ENCODE measurements around the gene MNT. TPM values are rescaled to one million over a fixed set of nuclear protein-coding genes. Genes with fewer than 3 reads are reported as not detected.
"Not testable (repeated sequence)": the region's sequence is repeated elsewhere in the genome, so short reads cannot be mapped to it uniquely, and the experiment has no call there.

MNT gene, protein sequence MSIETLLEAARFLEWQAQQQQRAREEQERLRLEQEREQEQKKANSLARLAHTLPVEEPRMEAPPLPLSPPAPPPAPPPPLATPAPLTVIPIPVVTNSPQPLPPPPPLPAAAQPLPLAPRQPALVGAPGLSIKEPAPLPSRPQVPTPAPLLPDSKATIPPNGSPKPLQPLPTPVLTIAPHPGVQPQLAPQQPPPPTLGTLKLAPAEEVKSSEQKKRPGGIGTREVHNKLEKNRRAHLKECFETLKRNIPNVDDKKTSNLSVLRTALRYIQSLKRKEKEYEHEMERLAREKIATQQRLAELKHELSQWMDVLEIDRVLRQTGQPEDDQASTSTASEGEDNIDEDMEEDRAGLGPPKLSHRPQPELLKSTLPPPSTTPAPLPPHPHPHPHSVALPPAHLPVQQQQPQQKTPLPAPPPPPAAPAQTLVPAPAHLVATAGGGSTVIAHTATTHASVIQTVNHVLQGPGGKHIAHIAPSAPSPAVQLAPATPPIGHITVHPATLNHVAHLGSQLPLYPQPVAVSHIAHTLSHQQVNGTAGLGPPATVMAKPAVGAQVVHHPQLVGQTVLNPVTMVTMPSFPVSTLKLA
- 7.6 TPM for total RNA-seq

DNA sequence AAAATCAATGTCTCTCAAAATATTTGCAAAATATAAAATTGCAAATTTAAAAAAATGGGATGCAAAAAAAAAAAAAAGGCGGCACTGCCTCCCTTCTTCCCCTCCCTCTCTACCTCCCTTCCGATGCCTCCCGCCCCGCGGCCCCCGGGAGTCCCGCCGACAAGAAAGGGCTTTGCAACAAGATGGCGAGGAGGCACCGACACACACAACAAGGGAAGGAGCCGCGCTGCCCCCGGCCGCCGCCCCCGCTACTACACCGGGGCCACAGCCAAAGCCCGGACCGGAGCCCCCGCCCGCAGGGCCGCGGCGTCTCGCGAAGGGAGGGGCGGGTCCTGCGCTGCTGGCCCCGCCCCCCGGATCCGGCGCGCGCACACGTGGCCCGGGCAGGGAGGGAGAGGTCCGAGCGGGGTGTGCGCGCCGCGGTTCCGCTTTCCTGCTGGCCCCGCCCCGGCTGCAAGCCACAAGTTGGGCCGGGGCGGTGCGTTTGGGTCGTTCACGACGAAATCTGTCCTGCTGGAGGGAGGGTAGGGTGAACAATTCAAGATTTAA lies at the start of gene MNT:
TSS of gene MNT (minus strand) at position 184 of the 549 bp plus-strand sequence. CDS start 348 bp downstream, outside the sequence.
- DNase-seq, result peak; percentile 92

DNA sequence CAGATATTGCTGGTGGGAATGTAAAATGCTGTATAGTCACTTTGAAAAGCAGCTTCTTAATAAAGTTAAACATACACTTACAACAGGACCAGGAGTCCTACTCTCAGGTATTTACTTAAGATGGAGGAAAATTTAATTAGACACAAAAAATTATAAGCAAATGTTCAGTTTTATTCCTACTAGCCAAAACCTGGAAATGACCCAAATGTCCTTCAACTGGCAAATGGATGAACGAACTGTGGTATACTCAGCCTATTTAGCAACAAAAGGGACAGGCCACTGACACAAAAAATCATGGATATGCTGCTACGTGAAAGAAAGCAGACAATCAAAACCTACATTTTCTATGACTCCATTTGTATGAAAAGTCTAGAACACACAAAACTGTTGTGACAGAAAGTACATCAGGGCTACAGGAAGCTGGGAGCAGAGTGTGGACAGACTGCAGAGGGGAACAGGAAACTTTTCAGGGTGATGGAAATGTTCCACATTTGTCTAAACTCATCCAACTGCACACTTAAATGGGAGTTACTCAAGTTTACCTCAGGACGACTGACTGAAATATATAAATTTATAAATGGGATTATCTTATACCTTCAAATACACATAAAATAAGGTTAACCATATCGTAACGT lies 49.3 kb upstream of the MNT start:
- DNase-seq, result no peak

DNA sequence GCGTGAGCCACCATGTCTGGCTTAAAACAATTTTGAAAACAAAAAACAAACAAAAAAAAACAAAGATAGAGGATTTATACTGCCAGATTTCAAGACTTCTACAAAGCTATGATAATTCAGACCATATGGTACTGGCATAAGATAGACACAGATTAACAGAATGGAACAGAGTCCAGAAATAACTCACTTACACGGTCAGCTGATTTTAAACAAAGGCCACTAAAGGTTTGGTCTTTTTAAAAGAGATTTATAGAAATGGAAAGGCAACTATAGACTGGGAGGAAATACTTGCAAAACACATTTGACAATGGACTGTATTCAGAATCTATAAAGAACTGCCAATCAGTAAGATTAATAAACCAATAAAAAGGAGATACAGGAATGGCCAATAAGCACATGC lies 48.6 kb upstream of the MNT start:
- no peak for DNase-seq

DNA sequence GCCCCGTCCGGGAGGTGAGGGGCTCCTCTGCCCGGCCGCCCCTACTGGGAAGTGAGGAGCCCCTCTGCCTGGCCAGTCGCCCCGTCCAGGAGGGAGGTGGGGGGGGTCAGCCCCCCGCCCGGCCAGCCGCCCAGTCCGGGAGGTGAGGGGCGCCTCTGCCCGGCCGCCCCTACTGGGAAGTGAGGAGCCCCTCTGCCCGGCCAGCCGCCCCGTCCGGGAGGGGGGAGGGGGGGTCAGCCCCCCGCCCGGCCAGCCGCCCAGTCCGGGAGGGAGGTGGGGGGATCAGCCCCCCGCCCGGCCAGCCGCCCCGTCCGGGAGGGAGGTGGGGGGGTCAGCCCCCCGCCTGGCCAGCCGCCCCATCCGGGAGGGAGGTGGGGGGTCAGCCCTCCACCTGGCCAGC lies 46.6 kb upstream of the MNT start:
- DNase-seq, result not testable (repeated sequence)

DNA sequence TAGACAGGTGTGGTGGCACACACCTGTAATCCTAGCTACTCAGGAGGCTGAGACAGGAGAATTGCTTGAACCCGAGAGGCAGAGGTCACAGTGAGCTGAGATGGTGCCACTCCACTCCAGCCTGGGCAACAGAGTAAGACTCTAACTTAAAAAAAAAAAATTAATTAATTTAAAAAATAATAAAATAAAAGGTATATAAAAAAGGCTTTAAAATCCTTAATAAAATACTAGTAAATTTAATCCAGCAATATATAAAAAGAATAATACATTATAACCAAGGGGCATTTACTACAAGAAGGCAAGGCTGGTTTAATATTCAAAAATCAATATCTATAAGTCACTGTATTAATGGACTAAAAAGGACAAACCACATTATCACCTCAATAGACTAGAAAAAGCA lies 44.8 kb upstream of the MNT start:
- no peak for DNase-seq

DNA sequence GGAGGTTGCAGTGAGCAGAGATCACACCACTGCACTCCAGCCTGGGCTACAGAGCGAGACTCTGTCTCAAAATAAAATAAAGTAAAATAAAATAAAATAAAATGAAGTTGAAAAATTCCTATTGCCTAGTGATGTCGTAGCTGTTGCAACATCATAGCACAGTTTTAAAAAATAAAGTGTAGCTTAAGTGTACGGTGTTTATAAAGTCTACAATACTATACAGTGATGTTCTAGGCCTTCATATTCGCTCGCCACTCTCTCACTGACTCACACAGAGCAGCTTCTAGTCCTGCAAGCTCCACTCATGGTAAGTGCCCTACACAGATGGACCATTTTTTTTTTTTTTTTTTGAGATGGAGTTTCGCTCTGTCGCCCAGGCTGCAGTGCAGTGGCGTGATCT lies 43.5 kb upstream of the MNT start:
- no peak for DNase-seq

DNA sequence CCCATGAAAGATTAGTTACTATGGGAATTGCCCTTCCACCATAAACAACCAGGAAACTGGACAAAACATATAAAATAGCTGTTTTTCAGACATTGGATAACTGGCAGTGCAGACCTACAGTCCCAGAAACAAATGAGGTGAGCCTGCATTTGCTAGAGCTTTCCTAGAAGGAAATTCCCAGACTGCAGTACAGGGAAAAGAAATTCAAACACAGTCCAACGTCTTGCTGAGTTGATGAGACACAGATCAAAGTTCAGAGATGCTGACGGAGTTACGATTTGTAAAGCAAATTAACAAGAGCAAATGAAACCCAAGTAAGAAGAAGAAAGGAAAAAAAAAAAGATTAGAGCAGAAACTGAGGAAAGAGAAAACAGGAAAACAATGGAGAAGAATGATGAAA lies 41.3 kb upstream of the MNT start:
- DNase-seq, result no peak

DNA sequence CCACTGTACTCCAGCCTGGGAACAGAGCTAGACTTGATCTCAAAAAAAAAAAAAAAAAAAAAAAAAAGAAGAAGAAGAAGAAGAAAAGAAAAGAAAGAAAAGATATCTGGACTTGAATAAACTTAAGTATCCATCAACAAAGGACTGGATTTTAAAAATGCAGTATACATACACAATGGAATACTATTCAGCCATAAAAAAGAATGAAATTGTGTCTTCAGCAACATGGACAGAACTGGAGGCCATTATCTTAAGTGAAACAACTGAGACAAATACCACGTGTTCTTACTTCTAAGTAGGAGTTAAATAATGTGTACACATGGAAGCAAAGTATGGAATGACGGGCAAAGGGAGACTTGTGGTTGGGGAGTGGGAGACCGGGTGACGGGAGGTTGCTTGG lies 40.1 kb upstream of the MNT start:
- no peak for DNase-seq

DNA sequence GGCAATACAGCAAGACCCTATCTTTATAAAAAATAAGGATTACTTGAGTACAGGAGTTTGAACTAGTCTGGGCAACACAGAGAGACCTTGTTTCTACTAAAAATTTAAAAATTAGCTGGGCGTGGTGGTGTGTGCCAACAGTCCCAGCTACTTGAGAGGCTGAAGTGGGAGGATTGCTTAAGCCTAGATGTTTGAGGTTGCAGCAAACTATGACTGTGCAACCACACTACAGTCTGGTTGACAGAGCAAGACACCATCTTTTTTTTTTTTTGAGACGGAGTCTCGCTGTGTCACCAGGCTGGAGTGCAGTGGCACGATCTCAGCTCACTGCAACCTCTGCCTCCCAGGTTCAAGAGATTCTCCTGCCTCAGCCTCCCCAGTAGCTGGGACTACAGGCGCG lies 39.1 kb upstream of the MNT start:
- DNase-seq, result not testable (repeated sequence)

DNA sequence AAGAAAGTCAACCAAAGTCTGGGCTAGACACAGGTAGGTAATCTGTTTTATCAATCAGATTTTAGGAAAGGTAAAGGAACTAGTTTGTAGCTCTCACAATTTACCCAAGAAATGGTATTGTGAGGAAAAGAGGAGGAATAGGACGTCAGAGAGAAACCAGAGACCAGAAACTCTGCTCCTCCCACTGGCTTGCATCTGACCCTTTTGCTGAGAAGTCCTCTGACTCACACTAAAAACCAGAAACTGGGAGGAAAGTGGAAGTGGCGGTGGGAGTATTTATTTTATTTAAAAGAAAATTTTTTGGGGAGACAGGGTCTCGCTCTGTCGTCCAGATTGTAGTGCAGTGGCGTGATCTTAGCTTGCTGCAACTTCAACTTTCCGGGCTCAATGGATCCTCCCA lies 38.0 kb upstream of the MNT start:
- DNase-seq, result no peak

DNA sequence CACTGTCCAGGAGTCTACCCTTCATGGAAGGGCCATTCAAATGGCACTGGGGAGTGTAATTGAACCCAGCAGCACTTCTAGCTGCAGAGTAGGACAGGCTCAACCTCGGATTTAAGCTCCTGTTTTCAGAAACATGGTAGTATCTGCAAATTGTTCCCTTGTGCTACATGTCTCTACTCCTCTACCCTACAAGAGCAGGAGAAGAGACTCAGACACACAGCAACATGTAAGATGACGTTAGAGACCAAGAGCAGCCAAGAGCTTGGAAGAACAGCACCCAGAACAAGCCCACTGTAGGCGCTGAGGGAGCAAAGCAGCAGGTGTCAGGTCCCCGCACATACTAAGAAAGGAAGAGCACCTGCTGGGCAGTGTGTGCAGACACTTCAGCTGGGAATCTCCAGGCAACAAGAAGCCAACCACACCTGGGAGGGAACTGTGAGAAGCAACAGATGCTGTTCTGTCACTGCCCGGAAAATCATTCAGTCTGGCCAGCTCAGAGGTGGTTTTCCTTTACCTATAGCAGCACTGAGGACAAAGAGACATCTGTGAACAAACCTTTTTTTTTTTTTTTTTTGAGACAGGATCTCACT lies 35.6 kb upstream of the MNT start:
- no peak for DNase-seq

DNA sequence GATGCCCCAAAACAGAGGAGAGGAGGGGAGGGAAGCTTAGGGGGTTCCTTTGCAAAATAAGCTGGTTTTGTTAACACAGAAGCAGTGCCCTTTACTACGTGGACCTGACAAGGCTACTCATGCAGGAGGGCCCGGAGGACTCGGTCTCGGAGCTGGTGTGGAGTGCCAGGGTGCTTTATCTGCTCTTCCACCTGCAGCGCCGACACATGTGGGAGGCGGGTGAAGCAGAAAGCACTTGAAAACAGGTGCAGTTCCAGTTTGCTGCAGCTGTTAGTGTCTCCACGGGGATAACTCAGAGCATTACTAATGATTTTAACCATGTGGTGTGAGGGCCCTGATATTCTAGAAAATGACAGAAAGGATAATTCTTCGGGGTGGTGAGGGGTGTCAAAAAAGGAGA lies 35.0 kb upstream of the MNT start:
- no peak for DNase-seq

DNA sequence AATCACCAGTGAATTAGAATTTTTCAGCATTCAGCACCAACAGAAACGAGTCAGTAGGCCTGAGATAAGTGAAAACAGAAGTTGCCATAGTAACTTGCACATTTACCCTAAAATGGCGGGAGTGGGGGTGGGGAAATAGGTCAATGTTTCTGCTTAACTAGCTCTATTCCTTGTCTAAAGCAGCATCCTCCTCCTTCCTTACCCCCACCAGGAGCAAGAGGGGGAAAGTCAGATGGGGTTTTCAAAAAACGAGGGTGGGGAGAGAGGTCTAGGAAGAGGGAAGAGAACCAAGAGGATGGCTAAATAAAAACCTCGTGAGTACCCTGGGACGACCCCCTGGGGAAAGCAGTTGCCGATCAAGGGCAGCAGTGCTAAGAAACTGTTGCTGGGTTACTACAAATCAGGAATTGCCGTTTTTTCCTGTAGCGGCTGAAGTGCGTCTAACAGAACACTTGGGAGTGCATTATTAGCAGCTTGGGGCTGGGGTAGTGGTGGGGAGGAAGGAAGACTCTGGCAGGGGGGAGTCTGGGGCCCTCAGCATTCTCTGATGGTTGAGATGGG lies 34.4 kb upstream of the MNT start:
- DNase-seq, result peak; percentile 19

DNA sequence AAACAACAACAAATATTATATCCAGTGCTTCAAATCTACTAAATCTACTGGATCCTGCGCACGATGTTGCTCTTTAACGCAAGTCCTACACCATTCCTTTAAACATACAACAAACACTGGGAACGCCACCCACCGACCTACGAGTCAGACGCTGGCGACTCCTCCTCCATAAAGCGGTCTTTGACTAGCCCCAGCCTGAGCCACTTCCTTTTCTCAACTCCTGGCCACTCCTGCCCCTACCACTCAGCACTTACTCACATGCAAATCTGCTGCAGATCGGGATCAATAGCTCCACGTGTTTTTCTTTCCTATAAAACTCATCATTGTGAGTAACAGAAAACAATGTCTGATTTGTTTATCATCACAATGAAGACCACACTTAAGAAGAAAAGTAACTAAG lies 32.8 kb upstream of the MNT start:
- DNase-seq, result no peak

DNA sequence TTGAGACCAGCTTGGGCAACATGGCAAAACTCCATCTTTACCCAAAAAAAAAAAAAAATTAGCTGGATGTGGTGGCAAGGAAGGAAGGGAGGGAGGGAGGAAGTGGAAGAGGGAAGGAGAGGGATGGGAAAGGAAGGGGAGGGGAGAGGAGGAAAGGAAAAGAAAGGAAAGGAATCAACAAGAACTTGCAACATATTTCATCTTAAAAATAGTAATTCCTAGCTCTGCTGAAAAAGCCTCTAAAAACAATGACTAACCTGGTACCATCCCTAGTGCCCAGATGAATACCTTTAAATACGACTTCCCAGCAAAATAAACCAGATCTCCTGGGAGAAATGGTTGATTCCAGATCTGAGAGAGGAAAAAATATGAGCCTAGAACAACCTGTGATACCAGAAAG lies 27.1 kb upstream of the MNT start:
- DNase-seq, result no peak

DNA sequence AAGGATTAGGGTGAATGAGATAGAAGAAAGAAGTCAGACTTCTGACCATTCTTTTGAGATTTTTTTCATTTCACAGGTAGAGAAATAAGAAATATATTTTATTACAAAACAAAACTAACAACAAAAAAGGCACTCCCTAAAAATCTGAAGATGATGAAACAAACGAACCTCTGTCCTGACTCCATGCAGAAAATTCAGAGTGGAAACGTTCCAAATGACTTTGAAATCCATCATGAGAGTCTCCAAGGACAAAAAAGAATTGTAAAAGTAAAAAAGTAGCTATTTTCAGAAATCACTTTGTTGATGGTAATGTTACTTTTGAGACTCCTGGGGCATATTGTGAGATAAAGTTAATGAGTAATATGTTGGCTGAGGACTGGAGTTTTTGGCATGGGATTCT lies 26.4 kb upstream of the MNT start:
- no peak for DNase-seq

DNA sequence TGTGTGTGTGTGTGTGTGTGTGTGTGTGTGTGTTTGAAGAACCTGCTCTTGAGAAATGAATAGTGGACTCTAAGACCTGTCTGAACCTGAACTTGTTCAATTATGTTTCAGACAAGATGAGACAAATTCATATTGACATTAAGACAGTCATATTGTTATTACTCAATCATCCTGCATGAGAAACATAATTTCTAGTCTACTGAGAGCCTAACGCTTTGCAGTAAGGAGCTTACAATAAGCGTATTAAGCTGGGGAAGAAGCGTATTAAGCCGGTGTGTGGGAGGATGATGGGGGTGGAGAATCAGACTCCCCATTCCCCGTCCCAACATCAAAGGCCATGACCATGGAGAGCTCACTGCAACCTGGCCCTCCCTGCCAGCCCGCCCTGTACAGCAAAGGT lies 22.4 kb upstream of the MNT start:
- no peak for DNase-seq

DNA sequence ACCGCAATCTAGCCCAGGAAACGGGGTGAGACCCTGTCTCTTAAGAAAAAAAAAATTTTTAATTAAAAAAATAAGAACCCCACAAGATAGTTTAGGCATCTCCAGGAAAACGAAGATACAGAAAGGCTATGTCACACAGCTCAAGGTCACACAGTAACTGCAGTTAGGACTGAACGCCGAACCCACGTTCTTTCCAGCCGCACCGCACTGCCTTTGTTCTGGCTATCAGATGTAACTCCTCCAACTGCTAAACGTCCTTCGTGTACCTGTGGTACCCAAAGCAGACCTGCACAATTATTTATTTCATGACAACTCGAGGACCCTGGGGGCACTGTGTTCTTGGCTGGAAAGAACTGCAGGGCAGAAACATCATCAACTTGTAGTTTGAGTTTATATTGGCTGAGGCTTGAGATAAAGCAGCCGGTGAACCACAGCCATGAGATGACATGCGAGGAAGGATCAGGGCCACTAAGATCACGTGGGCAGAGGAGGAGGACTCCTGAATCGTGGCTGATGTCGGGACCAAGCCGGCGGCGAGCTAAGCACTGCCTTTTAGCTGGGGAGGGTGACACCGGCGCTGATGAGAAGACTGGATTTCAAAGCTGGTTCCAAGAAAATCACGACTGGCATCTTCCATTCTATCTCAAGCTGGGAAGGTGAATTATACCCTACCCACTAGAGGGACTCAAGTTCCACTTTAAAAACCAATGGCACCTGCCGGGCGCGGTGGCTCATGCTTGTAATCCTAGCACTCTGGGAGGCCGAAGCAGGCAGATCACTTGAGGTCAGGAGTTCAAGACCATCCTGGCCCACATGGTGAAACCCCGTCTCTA lies 20.7 kb upstream of the MNT start:
- DNase-seq, result no peak

DNA sequence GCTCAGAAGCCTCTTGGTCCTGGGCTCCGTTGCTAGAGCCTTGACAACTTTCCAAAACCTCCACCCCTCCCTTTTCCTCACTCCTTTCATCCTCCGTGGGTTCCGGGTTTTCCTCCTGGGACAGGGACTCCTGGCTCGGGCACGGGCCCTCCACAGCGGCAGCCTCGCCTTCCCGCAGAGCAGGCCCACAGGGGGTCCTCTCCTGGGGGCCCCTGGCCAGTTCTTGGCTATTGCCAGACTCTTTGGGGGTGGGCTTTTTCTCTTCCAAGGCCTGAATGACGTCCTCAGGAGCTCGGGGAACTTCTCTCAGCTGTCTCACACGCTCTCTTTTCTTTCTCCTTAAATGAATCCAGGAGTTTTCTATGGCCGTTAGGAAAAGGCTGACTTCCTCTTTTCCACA lies 19.3 kb upstream of the MNT start:
- DNase-seq, result no peak

DNA sequence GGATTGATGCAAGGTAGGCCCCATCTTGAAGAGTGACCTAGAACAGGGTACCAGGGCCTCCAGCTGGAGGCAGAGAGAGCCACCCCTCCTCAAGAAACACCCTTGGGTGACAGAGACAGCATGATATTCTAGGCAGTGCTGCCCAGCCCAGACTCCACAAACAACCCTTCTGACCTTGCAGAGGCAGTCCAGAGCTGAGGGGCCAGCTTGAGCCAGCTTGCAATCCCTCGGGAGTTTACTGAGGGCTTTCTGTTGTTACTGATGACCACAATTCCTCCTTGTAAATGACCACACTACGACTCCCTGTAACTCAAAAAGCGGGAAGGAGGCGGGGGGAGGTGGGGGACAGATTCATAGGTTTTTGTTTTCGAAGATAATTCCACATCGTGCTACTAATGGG lies 18.6 kb upstream of the MNT start:
- no peak for DNase-seq

DNA sequence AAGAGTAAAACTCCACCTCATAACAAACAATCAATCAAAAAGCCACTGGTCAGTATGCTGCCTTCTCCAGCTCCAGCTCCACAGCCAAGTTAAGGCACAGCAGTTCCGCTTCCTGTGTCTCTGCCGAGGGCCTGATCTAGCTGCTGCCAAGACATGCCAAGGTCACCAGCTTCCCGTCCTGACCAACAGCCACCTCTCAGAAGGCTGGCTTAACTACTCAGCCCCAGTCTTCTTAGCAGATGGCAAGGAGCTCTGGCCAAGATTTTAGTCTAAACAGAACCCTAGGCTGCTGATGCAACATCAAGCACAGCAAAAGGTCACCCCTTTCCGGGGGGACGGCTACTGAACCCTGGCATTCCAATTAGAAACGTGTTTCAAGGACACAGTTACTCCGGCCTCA lies 17.7 kb upstream of the MNT start:
- DNase-seq, result no peak
